ENCODE results near the gene ENTPD8. TPM values are rescaled to one million over a fixed set of nuclear protein-coding genes. Genes with fewer than 3 reads are reported as not detected.

ENTPD8 gene
- total RNA-seq, 2 donors from 2014 or later: 0.33 to 0.75 TPM

- peaks cover 2% of the 10 kb centered on the region for H3K4me1 Mint-ChIP-seq
- no peaks in the 10 kb centered on the region for H3K9me3 ChIP-seq (ENCODE audit: control insufficient read depth, low read length)
- 92 to 94% methylated on average over 20 to 40 of the region's 40 CpGs for WGBS, 2 experiments (ENCODE audit: insufficient coverage in 1 of 2, insufficient read length in 1 of 2)
- H3K27ac ChIP-seq (ENCODE audit: low read depth, low read length): no peak overlapping the region
- H3K4me1 ChIP-seq (ENCODE audit: control insufficient read depth, insufficient read depth, low read length): no peaks in the 10 kb centered on the region
- no peak overlapping the region for H3K27ac Mint-ChIP-seq
- no peak for TF ChIP-seq CTCF (conservative IDR thresholded peaks at IDR 0.05)
- H3K9ac ChIP-seq (ENCODE audit: extremely low read depth, low read length, poor library complexity, severe bottlenecking): no peak overlapping the region
- no peak for DNase-seq
- H3K4me3 ChIP-seq (ENCODE audit: low read length): no peak overlapping the region
- H3K4me3 Mint-ChIP-seq: no peak overlapping the region
- peaks cover 9% of the 10 kb centered on the region for H3K27me3 ChIP-seq (ENCODE audit: control insufficient read depth, insufficient read depth, low read length, poor library complexity, severe bottlenecking)
- no peaks in the 10 kb centered on the region for H3K36me3 ChIP-seq (ENCODE audit: control insufficient read depth, insufficient read depth, low read length)
- no peaks in the 10 kb centered on the region for H3K36me3 Mint-ChIP-seq (ENCODE audit: low read depth)
- peaks cover 14% of the 10 kb centered on the region for H3K27me3 Mint-ChIP-seq (ENCODE audit: insufficient read depth)
- H3K9me3 Mint-ChIP-seq: no peaks in the 10 kb centered on the region
These were observed 3.2 kb downstream of the ENTPD8 start for GRCh38 chr9:137437691-137438590.

GRCh38 chr9:137436761-137437600 lies 4.2 kb downstream of the ENTPD8 start:
- Histone ChIP-seq H3K36me3 (ENCODE audit: control insufficient read depth, insufficient read depth, low read length) (no peaks in the 10 kb centered on the region), H3K9ac (ENCODE audit: extremely low read depth, low read length, poor library complexity, severe bottlenecking) (no peak overlapping the region), H3K27ac (ENCODE audit: low read depth, low read length) (no peak overlapping the region), H3K4me3 (ENCODE audit: low read length) (no peak overlapping the region), H3K9me3 (ENCODE audit: control insufficient read depth, low read length) (no peaks in the 10 kb centered on the region), H3K4me1 (ENCODE audit: control insufficient read depth, insufficient read depth, low read length) (no peaks in the 10 kb centered on the region), H3K27me3 (ENCODE audit: control insufficient read depth, insufficient read depth, low read length, poor library complexity, severe bottlenecking) (peaks cover 2% of the 10 kb centered on the region)
- TF ChIP-seq CTCF (conservative IDR thresholded peaks at IDR 0.05): no peak
- Mint-ChIP-seq H3K4me3 (no peak overlapping the region), H3K27ac (no peak overlapping the region), H3K4me1 (peaks cover 2% of the 10 kb centered on the region), H3K9me3 (no peaks in the 10 kb centered on the region), H3K36me3 (ENCODE audit: low read depth) (no peaks in the 10 kb centered on the region), H3K27me3 (ENCODE audit: insufficient read depth) (peaks cover 4% of the 10 kb centered on the region)
- no peak for DNase-seq
- 90% methylated on average over 17 to 24 of the region's 24 CpGs for WGBS, 2 experiments (ENCODE audit: insufficient coverage in 1 of 2, insufficient read length in 1 of 2)

GRCh38 chr9:137435980-137436760 lies 5.0 kb downstream of the ENTPD8 start:
- Histone ChIP-seq H3K9me3 (ENCODE audit: control insufficient read depth, low read length) (no peaks in the 10 kb centered on the region), H3K4me1 (ENCODE audit: control insufficient read depth, insufficient read depth, low read length) (no peaks in the 10 kb centered on the region), H3K27me3 (ENCODE audit: control insufficient read depth, insufficient read depth, low read length, poor library complexity, severe bottlenecking) (no peaks in the 10 kb centered on the region), H3K36me3 (ENCODE audit: control insufficient read depth, insufficient read depth, low read length) (no peaks in the 10 kb centered on the region), H3K9ac (ENCODE audit: extremely low read depth, low read length, poor library complexity, severe bottlenecking) (no peak overlapping the region), H3K27ac (ENCODE audit: low read depth, low read length) (no peak overlapping the region), H3K4me3 (ENCODE audit: low read length) (no peak overlapping the region)
- TF ChIP-seq CTCF (conservative IDR thresholded peaks at IDR 0.05): no peak
- Mint-ChIP-seq H3K4me3 (no peak overlapping the region), H3K27ac (no peak overlapping the region), H3K36me3 (ENCODE audit: low read depth) (no peaks in the 10 kb centered on the region), H3K9me3 (no peaks in the 10 kb centered on the region), H3K4me1 (no peaks in the 10 kb centered on the region), H3K27me3 (ENCODE audit: insufficient read depth) (peaks cover 2% of the 10 kb centered on the region)
- WGBS, 2 experiments (ENCODE audit: insufficient coverage in 1 of 2, insufficient read length in 1 of 2): 92% methylated on average over 20 to 42 of the region's 42 CpGs
- no peak for DNase-seq
